Tibial nerve (tissue), 3 donors: ENCODE measurements around the gene DPF1.

Experiments used
- POLR2A ChIP-seq, 2 donors: fragments of 450-650 bp; IDR thresholded peaks; one replicate each; pipeline ENCODE4 v1.6.1; 2017; ENCODE audit warnings: antibody characterized with exemption in 2 of 2, mild to moderate bottlenecking in 2 of 2, moderate library complexity in 2 of 2
- TF ChIP-seq, protein P1 (sequence below), 5 experiments: fragments of 200-600 bp in 3 of 5; fragments of 450-650 bp in 2 of 5; sonication (generic) in 3 of 5; IDR thresholded peaks; one replicate each; pipeline ENCODE4 v1.5.1; 2016 to 2019; ENCODE audit warnings: antibody characterized with exemption in 5 of 5, mild to moderate bottlenecking in 3 of 5, moderate library complexity in 2 of 5

DNA sequence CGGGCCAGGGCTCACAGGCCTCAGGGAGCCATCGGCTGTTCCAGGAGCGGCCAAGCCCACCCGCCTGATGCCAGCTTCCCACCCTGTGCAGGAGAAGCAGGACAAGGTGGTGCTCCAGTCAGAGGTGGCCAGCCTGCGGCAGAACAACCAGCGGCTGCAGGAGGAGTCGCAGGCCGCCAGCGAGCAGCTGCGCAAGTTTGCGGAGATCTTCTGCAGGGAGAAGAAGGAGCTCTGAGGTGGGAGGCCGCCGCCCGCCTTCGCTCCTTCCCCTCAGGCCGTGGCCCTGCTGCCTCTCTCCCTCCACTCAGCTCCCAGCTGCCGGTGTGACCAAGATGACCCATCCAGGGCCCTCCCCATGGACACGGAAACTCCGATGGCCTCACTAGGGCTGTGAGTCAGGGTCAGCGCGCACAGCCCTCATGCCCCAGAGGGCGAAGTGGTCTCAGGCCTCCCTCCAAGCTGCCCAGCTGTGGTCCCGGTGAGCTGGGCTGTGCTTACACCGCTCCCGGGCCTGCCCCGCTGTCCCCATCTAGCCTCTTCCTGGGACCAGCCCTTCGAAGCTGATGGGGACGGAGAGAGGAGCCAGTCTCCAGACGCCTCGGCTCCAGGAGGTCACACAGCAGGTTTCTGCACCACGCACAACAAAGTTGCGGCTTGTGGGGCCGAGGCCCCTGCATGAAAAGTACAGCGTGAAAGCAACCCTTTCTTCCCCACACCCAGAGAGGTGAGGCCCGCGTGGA, 17.8 kb downstream of the DPF1 start:
- TF ChIP-seq, protein P1, sequence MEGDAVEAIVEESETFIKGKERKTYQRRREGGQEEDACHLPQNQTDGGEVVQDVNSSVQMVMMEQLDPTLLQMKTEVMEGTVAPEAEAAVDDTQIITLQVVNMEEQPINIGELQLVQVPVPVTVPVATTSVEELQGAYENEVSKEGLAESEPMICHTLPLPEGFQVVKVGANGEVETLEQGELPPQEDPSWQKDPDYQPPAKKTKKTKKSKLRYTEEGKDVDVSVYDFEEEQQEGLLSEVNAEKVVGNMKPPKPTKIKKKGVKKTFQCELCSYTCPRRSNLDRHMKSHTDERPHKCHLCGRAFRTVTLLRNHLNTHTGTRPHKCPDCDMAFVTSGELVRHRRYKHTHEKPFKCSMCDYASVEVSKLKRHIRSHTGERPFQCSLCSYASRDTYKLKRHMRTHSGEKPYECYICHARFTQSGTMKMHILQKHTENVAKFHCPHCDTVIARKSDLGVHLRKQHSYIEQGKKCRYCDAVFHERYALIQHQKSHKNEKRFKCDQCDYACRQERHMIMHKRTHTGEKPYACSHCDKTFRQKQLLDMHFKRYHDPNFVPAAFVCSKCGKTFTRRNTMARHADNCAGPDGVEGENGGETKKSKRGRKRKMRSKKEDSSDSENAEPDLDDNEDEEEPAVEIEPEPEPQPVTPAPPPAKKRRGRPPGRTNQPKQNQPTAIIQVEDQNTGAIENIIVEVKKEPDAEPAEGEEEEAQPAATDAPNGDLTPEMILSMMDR (IDR thresholded peaks at IDR 0.05): no peak
- no peak for TF ChIP-seq POLR2A (IDR thresholded peaks at IDR 0.05)
